DND-41 (cell line): ENCODE data around the gene RFTN1.

ENCODE experiments used
- EZH2 ChIP-seq: IDR thresholded peaks from 3 replicates; pipeline ENCODE4 v1.6.1; 2012; ENCODE audit warnings: borderline replicate concordance, low read depth, mild to moderate bottlenecking, moderate library complexity, low read length, inconsistent platforms; ENCODE audit not compliant: severe bottlenecking
- TF ChIP-seq, protein P1 (sequence below): IDR thresholded peaks from 2 replicates; pipeline ENCODE4 v1.5.1; 2012; ENCODE audit warnings: borderline replicate concordance, low read length, moderate library complexity, mild to moderate bottlenecking; ENCODE audit not compliant: poor library complexity, severe bottlenecking; ENCODE audit errors: extremely low read depth

DNA sequence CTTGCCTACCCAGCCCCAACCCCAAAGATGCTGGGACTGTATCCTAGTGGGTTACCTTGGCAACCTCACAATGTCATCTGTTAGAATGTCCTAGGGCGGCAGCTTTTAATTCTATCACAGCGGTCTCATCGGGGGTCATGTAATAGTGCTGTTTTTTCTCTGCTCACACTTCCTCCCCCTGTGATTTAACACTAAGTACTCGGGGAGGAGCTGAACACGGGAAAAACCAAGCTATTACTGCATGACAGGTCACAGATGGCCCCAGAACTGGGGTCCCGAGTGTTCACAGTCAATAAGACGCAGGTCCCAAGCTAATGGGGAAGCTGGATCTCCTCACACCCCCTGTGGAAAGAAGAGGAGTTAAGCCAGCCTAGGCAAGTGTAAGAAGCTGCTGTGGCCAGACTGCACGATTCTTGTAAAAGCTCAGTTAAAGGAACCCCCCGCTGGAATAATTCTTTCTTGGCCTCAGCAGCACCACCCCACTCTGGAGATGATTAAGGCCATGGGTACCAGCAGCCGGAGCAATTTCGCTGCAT lies 2.5 kb upstream of the RFTN1 start:
- TF ChIP-seq, protein P1, sequence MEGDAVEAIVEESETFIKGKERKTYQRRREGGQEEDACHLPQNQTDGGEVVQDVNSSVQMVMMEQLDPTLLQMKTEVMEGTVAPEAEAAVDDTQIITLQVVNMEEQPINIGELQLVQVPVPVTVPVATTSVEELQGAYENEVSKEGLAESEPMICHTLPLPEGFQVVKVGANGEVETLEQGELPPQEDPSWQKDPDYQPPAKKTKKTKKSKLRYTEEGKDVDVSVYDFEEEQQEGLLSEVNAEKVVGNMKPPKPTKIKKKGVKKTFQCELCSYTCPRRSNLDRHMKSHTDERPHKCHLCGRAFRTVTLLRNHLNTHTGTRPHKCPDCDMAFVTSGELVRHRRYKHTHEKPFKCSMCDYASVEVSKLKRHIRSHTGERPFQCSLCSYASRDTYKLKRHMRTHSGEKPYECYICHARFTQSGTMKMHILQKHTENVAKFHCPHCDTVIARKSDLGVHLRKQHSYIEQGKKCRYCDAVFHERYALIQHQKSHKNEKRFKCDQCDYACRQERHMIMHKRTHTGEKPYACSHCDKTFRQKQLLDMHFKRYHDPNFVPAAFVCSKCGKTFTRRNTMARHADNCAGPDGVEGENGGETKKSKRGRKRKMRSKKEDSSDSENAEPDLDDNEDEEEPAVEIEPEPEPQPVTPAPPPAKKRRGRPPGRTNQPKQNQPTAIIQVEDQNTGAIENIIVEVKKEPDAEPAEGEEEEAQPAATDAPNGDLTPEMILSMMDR, result no peak
- no peak for TF ChIP-seq EZH2
